Endothelial cell of umbilical vein (primary cell): ENCODE data around the gene PLXNB1. TPM values are rescaled to one million over a fixed set of nuclear protein-coding genes. Genes with fewer than 3 reads are reported as not detected.

Experiments used
- BruUV-seq: library from RNA; stranded (reverse); fragments of 400-500 nt; replicated peaks from 2 replicates; lab custom pipeline; 2021; lab: Mats Ljungman, UMichigan
- CTCF ChIA-PET: fragments of 300-600, 350-600 bp; sonication (Branson Sonifier 250); formaldehyde crosslinking; loops from one replicate; lab custom pipeline; 2021; ENCODE audit warnings: antibody characterized with exemption, inconsistent platforms; lab: Charles Lee
- POLR2A ChIA-PET: fragments of 300-600, 350-600 bp; sonication (Branson Sonifier 250); formaldehyde crosslinking; loops from one replicate; lab custom pipeline; 2021; ENCODE audit warnings: antibody characterized with exemption, inconsistent platforms; lab: Charles Lee
- DNase-seq: peaks from one replicate; pipeline ENCODE4 v3.0.0-alpha.2; 2011; ENCODE audit warnings: low read depth, low spot score
- FAIRE-seq: peaks from 2 replicates; lab custom pipeline; 2011; peaks lifted over from hg19 to GRCh38; lab: Jason Lieb, UNC
- H2AFZ ChIP-seq: 2 replicates; pipeline ENCODE4 v1.6.0; 2012; ENCODE audit warnings: low read depth, low read length, control low read depth, inconsistent platforms
- H3K27ac ChIP-seq: 2 replicates; pipeline ENCODE4 v1.5.1; 2011; ENCODE audit warnings: low read depth, mild to moderate bottlenecking, control low read depth, low read length, moderate library complexity; ENCODE audit not compliant: insufficient read depth
- H3K27me3 ChIP-seq, 2 experiments: 2 replicates each; pipeline versions ENCODE4 v1.6.0 to v1.6.1; 2011; ENCODE audit warnings: low read length in 2 of 2, mixed read lengths in 1 of 2; ENCODE audit not compliant: control insufficient read depth in 2 of 2, insufficient read depth in 2 of 2
- H3K36me3 ChIP-seq, 2 experiments: 2 replicates in 1 of 2; 3 replicates in 1 of 2; pipeline ENCODE4 v1.5.1; 2011; ENCODE audit warnings: low read length in 2 of 2, mild to moderate bottlenecking in 1 of 2, moderate library complexity in 1 of 2; ENCODE audit not compliant: control insufficient read depth in 2 of 2, insufficient read depth in 2 of 2; ENCODE audit errors: extremely low read depth in 1 of 2
- H3K4me1 ChIP-seq: 3 replicates; pipeline ENCODE4 v1.5.1; 2011; ENCODE audit warnings: mild to moderate bottlenecking, low read length; ENCODE audit not compliant: control insufficient read depth, insufficient read depth; ENCODE audit errors: extremely low read depth
- H3K4me2 ChIP-seq: 2 replicates; pipeline ENCODE4 v1.6.1; 2011; ENCODE audit warnings: low read length, control low read depth, mixed read lengths; ENCODE audit not compliant: insufficient read depth
- H3K4me3 ChIP-seq, 3 experiments: fragments of 200-600 bp in 1 of 3; sonication (generic), shearing (Covaris generic) in 1 of 3; replicated peaks in 1 of 3; 2 replicates each; pipeline ENCODE4 v1.5.1; 2011 to 2016; ENCODE audit warnings: control low read depth in 3 of 3, low read length in 3 of 3, mild to moderate bottlenecking in 2 of 3, inconsistent platforms in 1 of 3, low read depth in 1 of 3, moderate library complexity in 1 of 3; ENCODE audit not compliant: insufficient read depth in 1 of 3
- H3K79me2 ChIP-seq: 2 replicates; pipeline ENCODE4 v1.6.0; 2012; ENCODE audit warnings: low read length, inconsistent platforms; ENCODE audit not compliant: control insufficient read depth, insufficient read depth
- H3K9ac ChIP-seq: replicated peaks from 2 replicates; pipeline ENCODE3; 2011; ENCODE audit warnings: low read length, control low read depth; ENCODE audit not compliant: insufficient read depth; ENCODE audit errors: extremely low read depth
- H3K9me1 ChIP-seq: replicated peaks from 3 replicates; pipeline ENCODE4 v1.6.0; 2011; ENCODE audit warnings: mild to moderate bottlenecking, low read length; ENCODE audit not compliant: control insufficient read depth, insufficient read depth; ENCODE audit errors: extremely low read depth
- H3K9me3 ChIP-seq: replicated peaks from 2 replicates; pipeline ENCODE4 v1.5.1; 2012; ENCODE audit warnings: low read length, inconsistent platforms; ENCODE audit not compliant: control insufficient read depth, insufficient read depth
- H4K20me1 ChIP-seq: replicated peaks from 2 replicates; pipeline ENCODE3; 2011; ENCODE audit warnings: mild to moderate bottlenecking, low read length; ENCODE audit not compliant: control insufficient read depth, insufficient read depth; ENCODE audit errors: extremely low read depth
- CTCF ChIP-seq, 2 donors: IDR thresholded peaks; 1 replicate in 1 of 2; 2 replicates in 1 of 2; pipeline ENCODE4 v1.5.1; 2011; ENCODE audit warnings: low read length in 2 of 2, mild to moderate bottlenecking in 2 of 2, moderate library complexity in 2 of 2, control low read depth in 1 of 2, inconsistent platforms in 1 of 2, low read depth in 1 of 2; ENCODE audit not compliant: insufficient read depth in 1 of 2; ENCODE audit errors: extremely low read depth in 1 of 2
- EZH2 ChIP-seq: IDR thresholded peaks from 2 replicates; pipeline ENCODE4 v1.6.1; 2012; ENCODE audit warnings: borderline replicate concordance, low read depth, mild to moderate bottlenecking, moderate library complexity, low read length, inconsistent platforms; ENCODE audit not compliant: severe bottlenecking
- FOS ChIP-seq: IDR thresholded peaks from 2 replicates; pipeline ENCODE4 v1.6.1; 2011; ENCODE audit warnings: mild to moderate bottlenecking, low read length, moderate library complexity, borderline replicate concordance; ENCODE audit not compliant: insufficient read depth
- GATA2 ChIP-seq: IDR thresholded peaks from 2 replicates; pipeline ENCODE4 v1.7.0; 2011; ENCODE audit warnings: low read depth, mild to moderate bottlenecking, moderate library complexity, mixed read lengths, low read length; ENCODE audit not compliant: insufficient read length, insufficient read depth
- JUN ChIP-seq: IDR thresholded peaks from 2 replicates; pipeline ENCODE4 v1.6.1; 2011; ENCODE audit warnings: borderline replicate concordance, low read depth; ENCODE audit not compliant: insufficient read length, insufficient read depth
- MAX ChIP-seq: IDR thresholded peaks from 2 replicates; pipeline ENCODE4 v1.6.1; 2011; ENCODE audit not compliant: insufficient read depth, insufficient read length
- MYC ChIP-seq: IDR thresholded peaks from one replicate; pipeline ENCODE4 v1.6.1; 2011; ENCODE audit warnings: mild to moderate bottlenecking, low read depth, low read length
- POLR2A ChIP-seq: IDR thresholded peaks from 2 replicates; pipeline ENCODE4 v1.6.1; 2012; ENCODE audit warnings: low read depth, mild to moderate bottlenecking, control low read depth, low read length
- POLR2AphosphoS5 ChIP-seq: IDR thresholded peaks from 2 replicates; pipeline ENCODE4 v1.6.1; 2012; ENCODE audit warnings: low read depth, mild to moderate bottlenecking, control low read depth, low read length, moderate library complexity; ENCODE audit not compliant: insufficient read depth
- dilution Hi-C: fragments of 300-500 bp; cut with MboI; formaldehyde crosslinking; loops from one replicate; pipeline ENCODE4 v1.15.0; 2019; ENCODE audit warnings: low sequenced_read_pairs; ENCODE audit not compliant: extremely low pct_ligation_motif_present
- intact Hi-C: fragments of 100-400 bp; cut with micrococcal nuclease; formaldehyde crosslinking; loops from one replicate; pipeline ENCODE4 v1.10.0; 2022
- polyA plus RNA-seq, 4 experiments: library from polyadenylated mRNA; depleted of rRNA in 3 of 4; stranded (reverse) in 3 of 4; unstranded in 1 of 4; fragments of >200 nt; gene quantifications; 2 replicates each; pipeline versions ENCODE4 v1.2.1 to v1.2.3, GENCODE V29; 2011 to 2012; ENCODE audit warnings: missing spikeins in 1 of 4
- total RNA-seq: library from RNA; stranded (reverse); gene quantifications from 2 replicates; pipeline ENCODE4 v1.2.3, GENCODE V29; 2021

Gene PLXNB1
- total and polyA plus RNA-seq, 2 donors (not counting 3 experiments of a cell fraction or from before 2014, with no cell fraction given): 43.1 to 45.2 TPM

- Histone ChIP-seq H3K27ac (no peak overlapping the region), H3K79me2 (no peaks in the 10 kb centered on the region), H3K4me3 (no peak overlapping the region), H2AFZ (no peak overlapping the region), H3K9ac (no peak overlapping the region), H3K4me2 (no peak overlapping the region), H3K9me1 (no peaks in the 10 kb centered on the region), H3K9me3 (no peaks in the 10 kb centered on the region), H3K27me3 (no peaks in the 10 kb centered on the region), H3K4me1 (peaks cover 4% of the 10 kb centered on the region), H3K36me3 (peaks cover 0 to 5% of the 10 kb centered on the region in 2 experiments), H4K20me1 (no peaks in the 10 kb centered on the region)
- intact Hi-C loops (no loop called here), dilution Hi-C loops (no loop called here)
- ChIA-PET POLR2A (interaction anchor here (0.5 kb wide), 1 partner anchor 218 kb away, joined by 5 read pairs; no protein-coding TSS in a partner anchor), CTCF (interaction anchor here (1.1 to 2.9 kb wide), 6 partner anchors 11 to 23 kb away, joined by 3 to 39 read pairs (median 4); partner anchors contain the start of genes CCDC51 and TMA7)
- DNase-seq (no peak), FAIRE-seq (no peak)
- no TSS peak for BruUV-seq
- TF ChIP-seq MYC (no peak), FOS (no peak), POLR2A (no peak), GATA2 (no peak), POLR2AphosphoS5 (no peak), JUN (no peak), MAX (no peak), EZH2 (no peak), CTCF (IDR thresholded peaks at IDR 0.05; ENCODE audit: extremely low read depth in 1 of 2, insufficient read depth in 1 of 2, low read depth in 1 of 2, low read length in 2 of 2) (no peak)
Measured at GRCh38 chr3:48423241-48423882, 6.5 kb downstream of the PLXNB1 start.
